ENCODE results near the gene ZNF165. TPM values are rescaled to one million over a fixed set of nuclear protein-coding genes. Genes with fewer than 3 reads are reported as not detected.
A peak's percentile ranks its signal among the peaks of the same experiment; 100 is the strongest.

ZNF165 gene
- total and polyA plus RNA-seq, 2 of the 8 experiments (the other 6 are each of a cell fraction or from before 2014, with no cell fraction given), result 1.2 to 9.3 TPM

- TF ChIP-seq CHD7 (IDR thresholded peaks at IDR 0.05; ENCODE audit: insufficient replicate concordance, low read length) (no peak), RNF2 (IDR thresholded peaks at IDR 0.05; ENCODE audit: borderline replicate concordance, low read depth, low read length, missing control alignments, poor library complexity, severe bottlenecking) (no peak), RBBP5 (IDR thresholded peaks at IDR 0.05; ENCODE audit: borderline replicate concordance, low read depth, low read length) (peak; percentile 78; the same call in 1 of the 2 replicates), JUND (IDR thresholded peaks at IDR 0.05; ENCODE audit: low read length) (no peak), CBX5 (IDR thresholded peaks at IDR 0.05; ENCODE audit: low read depth, low read length) (no peak), SP2 (IDR thresholded peaks at IDR 0.05; ENCODE audit: low read length) (peak; percentile 93), MAX (IDR thresholded peaks at IDR 0.05) (no peak), RXRA (IDR thresholded peaks at IDR 0.05; ENCODE audit: insufficient read depth, low read depth, low read length) (no peak), POLR2A (IDR thresholded peaks at IDR 0.05; ENCODE audit: control extremely low read depth in 1 of 2, low read depth in 2 of 2, low read length in 2 of 2) (peak; percentile 55 to 80), TBP (IDR thresholded peaks at IDR 0.05; ENCODE audit: low read depth, low read length) (peak; percentile 81), BCL11A (IDR thresholded peaks at IDR 0.05; ENCODE audit: low read depth in 2 of 2, low read length in 2 of 2) (no peak)
Measured at GRCh38 chr6:28124350-28124970, 44.1 kb downstream of the ZNF165 start, which contains the start of gene ZSCAN16 (continued).
